ENCODE measurements around the gene HS3ST3A1. TPM values are rescaled to one million over a fixed set of nuclear protein-coding genes. Genes with fewer than 3 reads are reported as not detected.
A peak's percentile ranks its signal among the peaks of the same experiment; 100 is the strongest.

Gene HS3ST3A1
- polyA plus RNA-seq (ENCODE audit: insufficient read length in 4 of 4) = 1 to 10 TPM; 2.7 to 5.4 (median 3.5) TPM

DNA sequence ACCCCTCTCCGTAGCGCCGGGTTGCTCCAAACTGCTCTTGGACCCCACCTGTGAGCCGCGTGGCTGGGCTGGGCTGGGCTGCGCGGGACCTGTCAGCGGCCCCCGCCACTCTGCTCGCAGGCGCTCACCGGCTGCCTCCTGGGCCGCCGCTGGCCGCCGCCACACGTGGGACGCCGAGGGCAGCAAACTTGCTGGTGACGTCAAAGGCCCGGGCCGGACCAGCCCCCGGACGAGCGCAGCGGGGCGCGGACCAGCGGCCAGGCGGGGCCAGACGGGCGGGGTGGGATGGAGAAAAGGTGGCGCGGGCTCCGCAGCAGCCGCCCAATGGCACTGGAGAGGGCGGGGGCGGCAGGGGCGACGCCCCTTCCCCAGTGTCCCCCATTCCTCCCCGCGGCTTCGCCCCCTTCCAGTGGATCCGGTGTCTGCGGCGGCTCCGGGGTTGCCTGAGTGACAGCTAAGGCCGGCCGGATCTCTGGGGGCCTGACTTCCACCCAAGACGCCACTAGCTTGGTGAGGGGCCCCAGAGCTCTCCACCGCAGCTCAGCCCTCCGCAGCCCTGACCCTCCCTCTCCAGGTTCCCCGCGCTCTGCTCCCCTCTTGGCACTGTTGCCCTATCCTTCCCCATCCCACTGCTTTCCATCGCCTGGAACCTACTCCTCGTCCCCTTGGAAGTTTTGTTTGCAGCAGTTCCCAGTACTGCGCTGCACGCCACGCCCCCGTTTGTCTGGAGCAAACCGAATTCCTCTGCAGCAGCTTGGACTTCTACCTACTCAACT, at the start of gene HS3ST3A1:
HS3ST3A1 (minus strand) TSS at position 154 of the 776 bp plus-strand sequence. CDS start 800 bp downstream, outside the sequence.
- peak in 2 of 4 donors; percentile 54 to 61 for DNase-seq (ENCODE audit: low read depth in 4 of 4, low spot score in 3 of 4)

DNA sequence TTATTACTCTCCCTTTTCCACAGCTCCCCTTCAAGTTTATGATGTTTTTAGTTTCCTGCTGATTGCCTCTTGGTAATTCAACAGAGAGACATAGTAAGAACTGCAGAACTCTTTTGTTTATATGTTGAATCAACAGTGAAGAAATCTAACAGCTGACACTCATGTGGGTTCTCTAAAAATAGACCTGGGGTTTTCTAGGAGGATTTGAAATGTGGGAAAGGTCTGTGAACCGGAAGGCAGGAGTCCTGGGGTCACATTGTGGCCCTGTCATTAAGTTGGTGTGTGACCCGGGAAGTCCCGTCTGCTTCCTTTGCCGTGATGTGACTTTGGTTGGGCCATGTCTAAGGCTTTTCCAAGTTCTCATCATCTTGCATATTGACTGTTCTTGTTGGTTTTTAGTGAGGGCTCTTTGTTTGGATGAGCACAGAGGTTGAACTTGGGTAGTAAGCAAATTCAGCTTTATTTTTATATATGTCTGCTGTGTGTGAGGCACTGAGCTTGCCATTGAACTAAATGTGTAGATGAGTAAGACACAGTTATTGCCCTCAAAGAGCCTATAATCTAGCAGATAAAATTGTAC, 48.5 kb upstream of the HS3ST3A1 start:
- no peak for DNase-seq (ENCODE audit: low read depth in 4 of 4, low spot score in 3 of 4)

DNA sequence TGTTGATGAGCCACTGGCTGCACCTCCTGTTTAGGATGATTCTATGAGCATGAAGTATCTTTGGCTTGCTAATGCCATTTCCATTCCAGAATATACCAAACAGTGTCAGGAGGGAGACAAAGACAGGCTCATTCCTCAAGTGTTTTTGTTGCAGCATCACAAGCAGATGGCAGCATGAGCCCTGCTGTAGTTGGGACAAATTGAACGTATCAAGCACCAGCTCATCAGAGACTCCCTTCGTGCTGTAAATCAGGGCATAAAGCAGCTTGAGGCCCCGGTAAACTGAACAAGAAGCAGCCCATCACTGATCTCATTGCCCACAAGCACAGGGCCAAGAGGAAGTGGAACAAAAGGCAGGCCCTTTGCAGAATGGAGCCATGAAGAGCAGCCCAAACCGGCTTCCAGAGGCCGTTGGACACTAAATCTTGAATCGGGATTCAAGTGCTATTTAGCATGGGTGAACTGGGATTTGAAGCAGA, 45.9 kb upstream of the HS3ST3A1 start:
- no peak for DNase-seq (ENCODE audit: low read depth in 4 of 4, low spot score in 3 of 4)

DNA sequence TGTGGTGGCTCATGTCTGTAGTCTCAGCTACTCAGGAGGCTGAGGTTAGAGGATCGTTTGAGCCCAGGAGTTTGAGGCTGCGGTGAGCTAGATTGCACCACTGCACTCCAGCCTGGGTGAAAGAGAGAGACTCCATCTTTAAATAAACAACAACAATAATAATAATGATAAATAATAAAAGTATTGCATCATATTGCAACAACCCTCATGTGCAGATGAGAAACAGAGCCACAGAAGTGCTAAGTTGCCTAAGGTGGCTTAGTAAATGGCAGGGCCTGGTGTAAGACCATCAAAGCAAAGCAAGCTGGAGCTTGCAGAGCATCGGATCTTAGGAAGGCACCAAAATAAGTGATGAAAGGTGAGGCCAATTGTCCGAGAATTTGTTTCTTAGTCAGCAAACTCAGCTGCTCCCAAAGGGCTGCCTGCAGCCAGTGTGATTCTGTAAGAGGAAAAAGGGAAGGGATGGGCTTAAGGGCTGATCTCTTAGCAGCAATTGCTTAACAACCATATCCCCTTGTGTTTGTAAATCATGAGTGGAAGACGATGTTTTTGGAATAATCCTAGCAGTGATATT, 45.3 kb upstream of the HS3ST3A1 start:
- no peak for DNase-seq (ENCODE audit: low read depth in 4 of 4, low spot score in 3 of 4)

DNA sequence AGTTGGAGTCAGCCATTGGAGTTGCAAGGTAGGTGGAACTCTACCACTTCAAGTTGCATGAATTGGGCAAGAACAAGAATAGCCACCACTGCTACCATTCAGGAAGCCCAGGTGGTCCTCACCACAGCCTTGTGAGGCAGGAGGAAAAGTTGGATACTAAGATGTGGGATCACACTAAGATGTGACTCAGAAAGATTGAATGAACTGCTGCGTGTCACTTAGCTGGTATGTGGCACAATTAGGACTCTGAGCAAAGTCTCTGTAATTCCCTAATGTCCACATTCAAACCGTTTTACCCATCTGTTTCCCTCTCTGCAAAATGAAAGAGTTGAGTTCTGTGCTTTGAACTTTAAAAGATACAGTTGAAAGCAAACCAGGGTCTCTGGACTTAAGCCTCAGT, 44.7 kb upstream of the HS3ST3A1 start:
- no peak for DNase-seq (ENCODE audit: low read depth in 4 of 4, low spot score in 3 of 4)

DNA sequence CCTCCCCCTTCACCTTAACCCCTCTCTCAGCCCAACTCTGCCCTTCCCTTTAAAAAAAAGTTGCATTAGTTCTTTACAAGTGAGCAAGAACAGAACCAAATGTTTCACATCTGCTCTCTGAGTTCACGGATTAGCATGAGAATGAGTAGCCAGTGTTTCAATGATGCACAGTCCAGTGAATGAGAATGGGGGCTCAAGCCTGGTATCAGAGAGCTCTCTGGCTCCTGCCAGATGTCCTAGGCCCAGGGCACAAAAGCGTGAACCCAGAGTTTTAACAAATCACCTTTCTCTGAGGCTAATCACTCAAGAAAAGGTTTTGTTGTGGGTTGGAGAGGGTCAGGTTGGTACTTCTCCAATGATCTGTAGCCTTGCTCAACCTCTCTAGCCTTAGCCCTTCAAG, 41.5 kb upstream of the HS3ST3A1 start:
- DNase-seq (ENCODE audit: low read depth in 4 of 4, low spot score in 3 of 4) = no peak

DNA sequence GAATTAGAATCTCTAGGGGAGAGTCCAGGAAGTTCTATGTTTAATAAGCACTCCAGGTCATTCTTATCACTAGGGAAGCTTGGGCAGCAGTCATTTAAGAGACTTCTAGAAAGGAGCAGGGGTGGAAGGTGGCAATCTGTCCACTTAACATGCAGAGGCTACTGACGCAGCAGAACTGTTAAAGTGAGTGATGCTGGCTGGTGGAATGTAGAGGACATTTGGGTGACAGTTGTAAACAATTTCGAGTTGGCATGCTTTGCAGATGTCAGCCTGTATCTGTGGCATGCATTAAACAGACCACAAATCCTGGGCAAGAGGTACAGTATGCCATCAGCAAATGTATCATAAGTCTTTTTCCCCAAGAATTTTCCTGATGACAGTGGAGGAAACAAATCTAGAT, 40.5 kb upstream of the HS3ST3A1 start:
- DNase-seq (ENCODE audit: low read depth in 4 of 4, low spot score in 3 of 4) = no peak

DNA sequence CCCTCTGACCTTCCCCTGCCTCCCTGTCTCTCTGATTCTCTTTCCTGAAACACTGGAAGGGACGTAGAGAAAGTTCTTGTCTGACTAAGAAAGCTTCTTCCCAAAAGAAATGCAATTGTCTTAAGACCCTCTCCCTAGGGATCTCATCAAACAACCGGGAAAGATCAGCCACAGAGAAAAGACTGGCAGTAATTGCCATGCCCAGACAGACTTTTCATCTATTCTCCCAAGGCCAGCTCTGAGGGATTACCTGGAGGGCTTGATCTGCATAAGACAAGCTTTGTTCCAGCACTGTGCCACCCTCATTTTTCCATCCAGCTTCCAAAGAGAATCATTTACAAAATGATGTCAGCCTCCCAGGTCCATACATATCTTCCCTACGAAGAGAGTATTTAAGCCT, 38.8 kb upstream of the HS3ST3A1 start:
- DNase-seq (ENCODE audit: low read depth in 4 of 4, low spot score in 3 of 4) = no peak

DNA sequence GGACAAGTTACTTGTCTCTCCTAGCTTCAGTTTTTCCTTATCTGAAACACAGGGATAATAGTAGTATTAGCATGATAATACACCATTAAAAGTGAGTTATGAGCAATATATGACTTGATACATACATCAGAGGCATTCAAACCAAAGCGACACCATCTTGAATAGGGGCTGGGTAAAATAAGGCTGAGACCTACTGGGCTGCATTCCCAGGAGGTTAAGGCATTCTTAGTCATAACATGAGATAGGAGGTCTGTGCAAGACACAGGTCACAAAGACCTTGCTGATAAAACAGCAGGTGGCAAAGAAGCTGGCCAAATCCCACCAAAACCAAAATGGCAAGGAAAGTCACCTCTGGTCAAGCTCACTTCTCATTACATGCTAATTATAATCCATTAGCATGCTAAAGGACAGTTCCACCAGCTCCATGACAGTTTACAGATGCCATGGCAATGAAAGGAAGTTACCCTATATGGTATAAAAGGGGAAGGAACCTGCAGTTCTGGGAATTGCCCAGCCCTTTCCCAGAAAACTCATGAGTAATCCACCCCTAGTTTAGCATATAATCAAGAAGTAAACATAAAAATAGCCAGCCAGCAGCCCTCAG, 37.2 kb upstream of the HS3ST3A1 start:
- DNase-seq (ENCODE audit: low read depth in 4 of 4, low spot score in 3 of 4) = no peak

DNA sequence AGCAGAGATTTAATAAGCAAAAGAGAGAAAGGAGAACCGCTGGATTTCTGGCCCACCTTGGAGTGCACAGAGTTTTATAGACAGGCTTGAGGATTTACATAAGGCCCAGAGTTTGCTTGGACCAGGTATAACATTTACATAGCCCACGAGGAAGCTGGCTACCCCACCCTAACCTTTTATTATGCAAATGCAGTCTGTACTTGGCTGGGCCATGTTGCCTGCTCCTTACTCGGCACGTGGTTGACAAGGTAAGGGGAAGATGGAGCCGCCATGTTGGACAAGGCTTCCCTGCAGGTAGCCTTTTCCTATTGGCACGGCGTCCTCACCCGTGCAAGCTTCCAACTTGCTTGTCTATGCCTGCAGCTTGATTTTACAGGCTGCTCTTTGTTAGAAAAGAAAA, 35.2 kb upstream of the HS3ST3A1 start:
- no peak for DNase-seq (ENCODE audit: low read depth in 4 of 4, low spot score in 3 of 4)

DNA sequence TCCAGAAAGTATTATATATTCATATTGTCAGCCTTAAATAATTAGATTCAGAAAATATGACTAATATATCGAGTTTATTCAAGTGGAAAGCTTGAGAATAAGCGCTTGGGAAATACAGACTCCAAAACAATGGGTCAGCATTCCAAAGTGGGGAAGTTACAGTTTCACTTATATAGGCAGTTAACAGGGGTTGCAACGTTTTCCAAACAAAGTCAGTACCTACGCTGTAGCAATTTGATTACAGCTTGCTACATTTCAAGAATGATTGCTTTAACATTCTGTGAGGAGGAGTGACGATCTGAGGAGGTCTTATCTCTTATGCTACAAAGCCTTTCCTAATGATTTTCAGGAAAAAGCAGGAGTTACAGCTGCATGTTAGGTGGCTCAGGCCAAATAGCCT, 34.2 kb upstream of the HS3ST3A1 start:
- no peak for DNase-seq (ENCODE audit: low read depth in 4 of 4, low spot score in 3 of 4)

DNA sequence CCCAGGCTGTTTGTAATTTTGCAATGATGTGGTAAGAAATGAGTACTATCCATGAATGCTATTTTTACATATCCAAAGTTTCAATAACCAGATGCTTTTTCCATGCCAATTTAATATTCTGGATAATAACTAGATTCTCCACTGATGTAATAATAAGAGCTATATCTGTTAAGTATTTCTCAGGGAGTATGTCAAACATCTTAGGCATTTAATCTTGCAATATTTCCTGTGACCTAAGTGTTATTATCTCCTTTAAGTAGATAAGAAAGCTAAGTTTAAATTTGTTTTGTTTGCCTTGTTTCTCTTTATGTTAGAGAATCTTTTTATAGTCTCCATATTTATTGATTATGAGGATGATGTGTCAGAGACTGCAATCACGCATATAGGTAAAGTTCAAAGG, 32.3 kb upstream of the HS3ST3A1 start:
- no peak for DNase-seq (ENCODE audit: low read depth in 4 of 4, low spot score in 3 of 4)

DNA sequence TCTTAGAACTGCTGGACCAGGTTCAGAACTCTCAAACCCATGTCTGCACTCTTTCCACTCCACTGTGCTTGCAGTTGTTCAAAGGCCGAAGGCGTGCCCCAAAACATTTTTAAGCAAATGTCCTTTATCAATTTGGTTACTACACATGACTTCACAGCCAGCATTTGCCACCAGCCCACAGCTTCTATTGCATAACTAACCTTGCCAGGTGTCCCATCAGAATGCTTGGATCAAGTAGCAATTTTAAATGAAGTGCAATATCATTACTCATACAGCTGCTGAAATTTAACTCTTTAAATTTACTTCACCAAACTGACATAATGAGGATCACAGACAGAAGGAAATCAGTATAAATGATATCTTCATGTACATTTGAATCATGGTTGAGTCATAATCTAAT, 29.8 kb upstream of the HS3ST3A1 start:
- DNase-seq (ENCODE audit: low read depth in 4 of 4, low spot score in 3 of 4) = no peak

DNA sequence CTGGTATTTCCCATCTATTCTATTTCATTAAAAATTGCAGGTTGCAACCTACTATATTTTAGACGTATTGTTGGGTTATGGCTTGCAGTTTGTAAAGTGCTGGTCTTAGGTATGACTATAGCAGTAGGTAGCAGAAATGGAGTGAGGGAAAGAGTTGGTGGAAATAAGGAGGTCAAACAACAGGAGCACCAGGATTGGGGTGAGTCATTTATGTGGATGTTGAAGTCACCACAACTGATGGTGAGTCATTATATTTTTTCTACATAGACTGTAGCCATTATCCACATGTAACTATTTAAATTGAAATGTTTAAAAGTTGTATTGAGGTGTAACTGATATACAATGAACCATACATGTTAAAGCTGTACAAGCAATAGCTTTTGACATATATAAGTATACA, 25.0 kb upstream of the HS3ST3A1 start:
- DNase-seq (ENCODE audit: low read depth in 4 of 4, low spot score in 3 of 4) = no peak

DNA sequence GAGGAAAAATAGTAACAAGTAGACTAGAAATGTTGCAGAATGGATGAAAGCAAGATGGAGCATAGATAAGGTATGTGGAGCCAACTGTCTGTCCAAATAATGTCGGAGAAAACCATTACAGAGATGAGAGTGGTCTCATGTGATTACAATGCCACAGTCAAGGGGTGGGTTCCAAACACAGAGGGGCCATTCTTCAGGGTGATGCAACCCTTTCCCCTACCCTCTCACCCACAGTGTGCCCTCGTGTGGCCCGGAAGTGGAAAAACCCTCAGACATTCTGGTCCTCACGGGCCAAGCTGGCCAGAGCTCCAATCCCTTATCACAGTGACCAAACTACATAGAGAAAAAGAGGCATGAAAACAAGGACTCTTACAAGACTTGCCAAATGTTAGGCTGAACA, 17.7 kb upstream of the HS3ST3A1 start:
- no peak for DNase-seq (ENCODE audit: low read depth in 4 of 4, low spot score in 3 of 4)

DNA sequence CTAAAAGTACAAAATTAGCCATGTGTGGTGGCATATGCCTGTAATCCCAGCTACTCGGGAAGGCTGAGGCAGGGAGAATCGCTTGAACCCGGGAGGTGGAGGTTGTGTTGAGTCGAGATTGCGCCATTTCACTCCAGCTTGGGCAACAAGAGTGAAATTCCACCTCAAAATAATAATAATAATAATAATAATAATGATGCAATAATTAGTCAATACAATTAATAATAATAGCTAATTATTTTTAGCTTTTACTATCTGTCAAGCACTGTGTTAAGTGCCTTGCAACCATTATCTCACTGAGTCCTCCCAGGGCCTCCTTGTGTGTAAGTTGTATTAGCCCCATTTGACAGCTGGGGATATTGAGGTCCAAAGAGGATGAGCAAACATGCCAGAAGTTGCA, 14.3 kb upstream of the HS3ST3A1 start:
- DNase-seq (ENCODE audit: low read depth in 4 of 4, low spot score in 3 of 4) = no peak

DNA sequence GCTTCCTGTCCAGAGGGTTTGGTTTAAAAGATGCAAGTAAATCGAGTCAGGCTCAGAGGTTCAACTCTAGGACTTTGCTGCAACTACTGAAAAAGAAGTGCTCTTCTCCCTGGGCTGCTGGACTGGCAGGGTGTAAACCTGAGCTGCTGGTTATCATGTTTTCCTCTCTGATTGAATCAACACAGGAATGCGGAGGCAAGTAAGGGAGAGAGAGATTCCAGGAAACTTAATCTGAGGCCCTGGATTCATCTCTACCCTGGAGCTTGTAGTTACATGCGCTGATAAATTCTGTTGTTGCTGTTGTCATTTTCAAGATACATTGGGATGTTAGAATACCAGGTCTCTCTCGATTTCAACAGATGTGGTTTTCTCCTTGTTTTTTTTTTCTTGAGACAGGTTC, 8.2 kb upstream of the HS3ST3A1 start:
- no peak for DNase-seq (ENCODE audit: low read depth in 4 of 4, low spot score in 3 of 4)

DNA sequence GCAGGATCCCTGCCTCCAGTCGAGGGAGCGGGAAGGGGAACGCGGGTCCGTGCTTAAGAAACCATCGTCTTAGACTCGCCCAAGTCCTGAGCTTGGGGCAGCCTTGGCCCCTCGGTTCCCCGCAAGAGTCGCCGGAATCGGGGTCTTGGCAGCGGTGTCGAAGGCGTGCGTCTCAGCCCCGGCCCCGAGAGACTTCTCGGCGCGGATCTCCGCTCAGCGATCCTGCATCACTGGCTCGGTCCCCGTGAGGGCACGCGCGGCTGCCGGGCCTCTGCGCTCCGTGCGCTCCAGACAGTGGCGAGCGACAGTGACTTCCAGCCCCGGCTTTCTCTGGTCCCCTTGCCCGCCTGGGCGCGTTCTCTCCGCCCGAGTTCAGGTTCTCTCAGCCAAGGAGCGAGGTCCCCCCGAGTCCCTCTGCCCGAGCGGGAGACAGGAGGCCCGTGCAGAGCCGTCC, 380 bp downstream of the HS3ST3A1 start:
- DNase-seq (ENCODE audit: low read depth in 4 of 4, low spot score in 3 of 4) = no peak

DNA sequence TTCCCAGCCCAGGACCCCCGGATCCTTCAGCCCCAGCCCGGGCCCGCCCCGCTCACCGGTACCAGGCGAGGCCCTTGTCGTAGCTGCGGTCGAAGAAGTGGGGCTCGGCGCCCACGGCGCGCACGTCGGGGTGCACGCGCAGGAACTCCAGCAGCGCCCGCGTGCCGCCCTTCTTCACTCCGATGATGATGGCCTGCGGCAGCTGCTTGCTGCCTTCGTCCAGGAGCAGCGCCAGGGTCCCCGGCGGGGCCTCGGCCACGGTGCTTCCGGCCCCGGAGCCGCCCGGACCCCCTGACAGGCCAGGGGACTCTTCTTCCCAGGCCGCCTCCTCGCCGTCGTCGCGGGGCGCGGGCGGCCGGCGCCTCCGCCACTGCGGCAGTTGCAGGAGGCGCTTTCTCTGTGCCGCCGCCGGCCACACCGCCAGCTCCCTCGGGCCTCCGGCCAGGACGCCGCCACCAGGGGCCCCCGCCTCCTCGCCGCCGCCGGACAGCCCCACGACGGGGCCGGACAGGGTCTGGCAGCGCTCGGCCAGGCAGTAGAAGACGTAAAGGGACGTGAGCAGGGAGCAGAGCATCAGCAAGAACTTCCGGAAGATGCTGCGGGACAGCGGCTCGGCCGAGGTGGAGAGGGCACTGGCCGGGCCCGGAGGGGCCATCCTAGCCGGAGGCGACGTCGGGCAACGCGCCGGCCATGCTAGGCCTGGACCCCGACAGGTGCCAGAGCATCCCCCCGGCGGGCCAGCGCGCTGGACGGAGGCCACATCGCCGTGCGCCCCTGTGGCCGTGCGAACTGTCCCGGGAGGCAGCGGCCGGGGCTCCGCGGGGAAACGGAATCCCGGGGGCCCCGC, 1.0 kb downstream of the HS3ST3A1 start:
- DNase-seq (ENCODE audit: low read depth in 4 of 4, low spot score in 3 of 4) = no peak

DNA sequence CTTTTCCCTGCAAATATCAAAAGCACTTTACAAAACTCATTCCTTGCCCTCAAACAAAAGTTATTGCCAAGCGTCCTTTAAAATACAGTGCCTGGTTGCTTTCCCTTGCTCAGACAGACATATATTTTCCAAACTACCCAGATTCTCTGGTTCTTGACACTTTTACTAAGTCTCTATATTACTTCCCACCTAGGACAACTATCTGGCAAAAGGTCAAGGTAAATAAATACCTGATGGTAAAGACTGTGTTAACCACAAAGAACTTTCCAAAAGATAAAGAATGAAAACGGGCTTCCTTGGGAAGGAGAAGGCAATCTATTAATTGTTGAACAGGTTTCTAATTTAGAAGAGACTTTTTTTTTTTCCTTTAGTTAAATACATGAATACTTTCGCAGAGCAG, 1.9 kb downstream of the HS3ST3A1 start:
- no peak for DNase-seq (ENCODE audit: low read depth in 4 of 4, low spot score in 3 of 4)

DNA sequence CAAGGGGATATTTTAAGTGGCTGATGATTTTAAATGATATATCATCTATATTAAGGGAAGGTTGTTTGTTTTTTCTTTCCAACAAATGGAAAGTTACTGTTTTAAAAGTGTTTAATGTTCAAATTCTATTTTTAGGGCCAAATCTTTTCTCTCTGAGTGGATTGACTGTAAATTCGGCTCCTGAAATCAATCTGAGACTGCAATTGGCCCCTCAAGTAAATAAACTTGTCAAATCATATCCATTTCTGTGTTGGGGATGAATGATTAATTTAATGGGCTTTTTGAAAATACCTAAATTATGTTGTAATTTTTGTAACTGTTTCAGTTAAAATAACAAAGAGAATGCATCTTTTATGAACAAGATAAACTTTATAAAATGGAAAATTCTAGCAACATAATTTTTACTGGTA, 2.6 kb downstream of the HS3ST3A1 start:
- DNase-seq (ENCODE audit: low read depth in 4 of 4, low spot score in 3 of 4) = no peak

All from right renal pelvis (tissue), 4 donors.